HG03108 (cell line): ENCODE results near the gene SASH1.
"Not testable (repeated sequence)": the region's sequence is repeated elsewhere in the genome, so short reads cannot be mapped to it uniquely, and the experiment has no call there.

Experiments used
- ATAC-seq: cut with Tn5 transposase; IDR thresholded peaks from one replicate; pipeline ENCODE4 v1.9.1; 2021; ENCODE audit warnings: moderate library complexity; ENCODE audit not compliant: unreplicated experiment

The SASH1 gene

GRCh38 chr6:148572676-148573335, 230.2 kb downstream of the SASH1 start:
- ATAC-seq = no peak

GRCh38 chr6:148573922-148574321, 231.3 kb downstream of the SASH1 start:
- no peak for ATAC-seq

GRCh38 chr6:148577687-148578488, 235.2 kb downstream of the SASH1 start:
- ATAC-seq = peak; percentile 95

- ATAC-seq = no peak
Observed at GRCh38 chr6:148578489-148578814, 235.8 kb downstream of the SASH1 start.

GRCh38 chr6:148578837-148579565, 236.4 kb downstream of the SASH1 start:
- ATAC-seq = no peak

GRCh38 chr6:148580442-148580841, 237.8 kb downstream of the SASH1 start:
- ATAC-seq = no peak

- ATAC-seq = no peak
Observed at GRCh38 chr6:148583631-148584030, 241.0 kb downstream of the SASH1 start.

GRCh38 chr6:148585641-148586040, 243.0 kb downstream of the SASH1 start:
- not testable (repeated sequence) for ATAC-seq

- ATAC-seq = no peak
Observed at GRCh38 chr6:148590883-148591282, 248.2 kb downstream of the SASH1 start.

- no peak for ATAC-seq
Observed at GRCh38 chr6:148591656-148592055, 249.0 kb downstream of the SASH1 start.

- ATAC-seq = no peak
Observed at GRCh38 chr6:148593130-148593812, 250.6 kb downstream of the SASH1 start.

GRCh38 chr6:148593813-148594170, 251.2 kb downstream of the SASH1 start:
- ATAC-seq = no peak

GRCh38 chr6:148595550-148595949, 252.9 kb downstream of the SASH1 start:
- ATAC-seq = no peak

GRCh38 chr6:148596891-148597455, 254.3 kb downstream of the SASH1 start:
- no peak for ATAC-seq

GRCh38 chr6:148598724-148599123, 256.1 kb downstream of the SASH1 start:
- no peak for ATAC-seq

GRCh38 chr6:148599967-148600426, 257.4 kb downstream of the SASH1 start:
- ATAC-seq = no peak
